ENCODE results near the gene REXO4. TPM values are rescaled to one million over a fixed set of nuclear protein-coding genes. Genes with fewer than 3 reads are reported as not detected.

REXO4 gene
- total RNA-seq (10 to 100 TPM; 38.7 to 39.0 TPM), polyA plus RNA-seq (10 to 100 TPM; 10.7 to 25.2 TPM)

GRCh38 chr9:133417541-133418461 lies at the start of gene REXO4:
TSS of gene REXO4 (minus strand) at chr9:133418010. CDS start at chr9:133417844, 166 bp downstream.
- H3K27ac Mint-ChIP-seq, result peak within 1 kb of the TSS; percentile 86 to 95 (median 92)
- POLR2A ChIA-PET (ENCODE audit: partially characterized antibody), result interaction anchor here (0.6 to 3.1 kb wide), 7 partner anchors 12 to 62 kb away, joined by 3 to 12 read pairs (median 5); partner anchors contain the start of genes CACFD1, SLC2A6, STKLD1 and SURF1
- Histone ChIP-seq H3K36me3 (ENCODE audit: insufficient read depth, low read length) (peaks cover 16% of the 10 kb centered on the region), H3K9me3 (ENCODE audit: control insufficient read depth in 1 of 2, low read length in 2 of 2) (no peaks in the 10 kb centered on the region), H3K27me3 (ENCODE audit: insufficient read depth, low read length) (no peaks in the 10 kb centered on the region), H3K4me1 (ENCODE audit: insufficient read depth, low read length) (peaks cover 24% of the 10 kb centered on the region), H3K4me3 (ENCODE audit: low read length in 2 of 2) (peak within 1 kb of the TSS; percentile 80 to 93), H3K27ac (ENCODE audit: low read depth, low read length) (peak within 1 kb of the TSS; percentile 76)
- H3K27me3 Mint-ChIP-seq, result no peaks in the 10 kb centered on the region
- H3K36me3 Mint-ChIP-seq, result peaks cover 21 to 36% of the 10 kb centered on the region in 2 donors
- peaks cover 28 to 76% (median 53%) of the 10 kb centered on the region in 4 donors for H3K4me1 Mint-ChIP-seq
- peak; percentile 83 to 87 (median 84) for DNase-seq
- CTCF ChIA-PET (ENCODE audit: partially characterized antibody), result interaction anchor here (1.5 kb wide), 1 partner anchor 74 kb away, joined by 4 read pairs; no protein-coding TSS in a partner anchor
- intact Hi-C loops (cut with micrococcal nuclease), result loop anchor here (1.0 to 2.0 kb wide), 4 partner anchors 42 to 82 kb away; partner anchors contain the start of genes CACFD1, SLC2A6, STKLD1 and SURF4
- H3K9me3 Mint-ChIP-seq, result peaks cover 0 to 2% (median 0%) of the 10 kb centered on the region in 8 donors
- peak within 1 kb of the TSS; percentile 88 to 93 (median 92) for H3K4me3 Mint-ChIP-seq

GRCh38 chr9:133467101-133467500 lies 49.3 kb upstream of the REXO4 start:
- H3K4me3 ChIP-seq (ENCODE audit: low read length in 2 of 2), result no peak overlapping the region
- no peaks in the 10 kb centered on the region for H3K9me3 Mint-ChIP-seq
- H3K27ac ChIP-seq (ENCODE audit: low read depth, low read length), result no peak overlapping the region
- no peak overlapping the region for H3K27ac Mint-ChIP-seq
- H3K4me3 Mint-ChIP-seq, result no peak overlapping the region
- no peaks in the 10 kb centered on the region for H3K4me1 ChIP-seq (ENCODE audit: insufficient read depth, low read length)
- H3K27me3 Mint-ChIP-seq, result no peaks in the 10 kb centered on the region
- H3K4me1 Mint-ChIP-seq, result no peaks in the 10 kb centered on the region
- no peaks in the 10 kb centered on the region for H3K27me3 ChIP-seq (ENCODE audit: insufficient read depth, low read length)
- no peaks in the 10 kb centered on the region for H3K36me3 ChIP-seq (ENCODE audit: insufficient read depth, low read length)
- no peak for DNase-seq
- intact Hi-C loops (cut with micrococcal nuclease), result no loop called here
- no peaks in the 10 kb centered on the region for H3K36me3 Mint-ChIP-seq
- no peaks in the 10 kb centered on the region for H3K9me3 ChIP-seq (ENCODE audit: control insufficient read depth in 1 of 2, low read length in 2 of 2)
- ChIA-PET POLR2A (ENCODE audit: partially characterized antibody) (no interaction called here), CTCF (ENCODE audit: partially characterized antibody) (interaction anchor here (0.6 kb wide), 1 partner anchor 496 kb away, joined by 3 read pairs; no protein-coding TSS in a partner anchor)

- POLR2A ChIA-PET (ENCODE audit: partially characterized antibody), result interaction anchor here (1.1 kb wide), 1 partner anchor 13 kb away, joined by 4 read pairs; the partner anchor contains the start of gene SLC2A6
Measured at GRCh38 chr9:133465984-133466383, 48.2 kb upstream of the REXO4 start.

GRCh38 chr9:133464638-133465037 lies 46.8 kb upstream of the REXO4 start:
- Mint-ChIP-seq H3K4me3 (no peak overlapping the region), H3K27me3 (no peaks in the 10 kb centered on the region), H3K36me3 (peaks cover 0 to 4% of the 10 kb centered on the region in 2 donors), H3K4me1 (peaks cover 0 to 10% (median 2%) of the 10 kb centered on the region in 4 donors), H3K9me3 (no peaks in the 10 kb centered on the region), H3K27ac (no peak overlapping the region)
- H3K9me3 ChIP-seq (ENCODE audit: control insufficient read depth in 1 of 2, low read length in 2 of 2), result no peaks in the 10 kb centered on the region
- CTCF ChIA-PET (ENCODE audit: partially characterized antibody), result no interaction called here
- H3K4me1 ChIP-seq (ENCODE audit: insufficient read depth, low read length), result no peaks in the 10 kb centered on the region
- intact Hi-C loops (cut with micrococcal nuclease), result no loop called here
- no peaks in the 10 kb centered on the region for H3K27me3 ChIP-seq (ENCODE audit: insufficient read depth, low read length)
- POLR2A ChIA-PET (ENCODE audit: partially characterized antibody), result no interaction called here
- no peak overlapping the region for H3K27ac ChIP-seq (ENCODE audit: low read depth, low read length)
- no peak overlapping the region for H3K4me3 ChIP-seq (ENCODE audit: low read length in 2 of 2)
- peak in 1 of 5 donors; percentile 16 for DNase-seq
- no peaks in the 10 kb centered on the region for H3K36me3 ChIP-seq (ENCODE audit: insufficient read depth, low read length)

More at GRCh38 chr9:133465984-133466383, 48.2 kb upstream of the REXO4 start:
- Histone ChIP-seq H3K4me1 (ENCODE audit: insufficient read depth, low read length) (no peaks in the 10 kb centered on the region), H3K9me3 (ENCODE audit: control insufficient read depth in 1 of 2, low read length in 2 of 2) (no peaks in the 10 kb centered on the region), H3K27me3 (ENCODE audit: insufficient read depth, low read length) (no peaks in the 10 kb centered on the region), H3K36me3 (ENCODE audit: insufficient read depth, low read length) (no peaks in the 10 kb centered on the region), H3K27ac (ENCODE audit: low read depth, low read length) (no peak overlapping the region), H3K4me3 (ENCODE audit: low read length in 2 of 2) (no peak overlapping the region)
- DNase-seq, result no peak
- no peak overlapping the region for H3K27ac Mint-ChIP-seq
- intact Hi-C loops (cut with micrococcal nuclease), result no loop called here
- no peaks in the 10 kb centered on the region for H3K9me3 Mint-ChIP-seq
- CTCF ChIA-PET (ENCODE audit: partially characterized antibody), result no interaction called here
- no peaks in the 10 kb centered on the region for H3K4me1 Mint-ChIP-seq
- no peaks in the 10 kb centered on the region for H3K36me3 Mint-ChIP-seq
- H3K27me3 Mint-ChIP-seq, result no peaks in the 10 kb centered on the region
- no peak overlapping the region for H3K4me3 Mint-ChIP-seq

- CTCF ChIA-PET (ENCODE audit: partially characterized antibody), result no interaction called here
- Histone ChIP-seq H3K9me3 (ENCODE audit: control insufficient read depth in 1 of 2, low read length in 2 of 2) (no peaks in the 10 kb centered on the region), H3K4me3 (ENCODE audit: low read length in 2 of 2) (no peak overlapping the region), H3K27me3 (ENCODE audit: insufficient read depth, low read length) (no peaks in the 10 kb centered on the region), H3K27ac (ENCODE audit: low read depth, low read length) (no peak overlapping the region), H3K36me3 (ENCODE audit: insufficient read depth, low read length) (no peaks in the 10 kb centered on the region), H3K4me1 (ENCODE audit: insufficient read depth, low read length) (peaks cover 4% of the 10 kb centered on the region)
- Mint-ChIP-seq H3K4me1 (peaks cover 2 to 16% (median 3%) of the 10 kb centered on the region in 4 donors), H3K4me3 (peak overlapping the region in 1 of 8 donors; percentile 6), H3K36me3 (peaks cover 0 to 4% of the 10 kb centered on the region in 2 donors), H3K27me3 (no peaks in the 10 kb centered on the region), H3K9me3 (no peaks in the 10 kb centered on the region), H3K27ac (no peak overlapping the region)
- peak in 1 of 5 donors; percentile 27 for DNase-seq
- POLR2A ChIA-PET (ENCODE audit: partially characterized antibody), result no interaction called here
- intact Hi-C loops (cut with micrococcal nuclease), result no loop called here
Measured at GRCh38 chr9:133463864-133464615, 46.2 kb upstream of the REXO4 start.

GRCh38 chr9:133463234-133463863 lies 45.5 kb upstream of the REXO4 start:
- H3K4me3 Mint-ChIP-seq, result peak overlapping the region in 1 of 8 donors; percentile 25
- no peaks in the 10 kb centered on the region for H3K27me3 Mint-ChIP-seq
- ChIA-PET CTCF (ENCODE audit: partially characterized antibody) (no interaction called here), POLR2A (ENCODE audit: partially characterized antibody) (no interaction called here)
- H3K9me3 Mint-ChIP-seq, result no peaks in the 10 kb centered on the region
- DNase-seq, result peak in 1 of 5 donors; percentile 30
- H3K4me1 Mint-ChIP-seq, result peaks cover 2 to 21% (median 6%) of the 10 kb centered on the region in 4 donors
- peaks cover 0 to 4% of the 10 kb centered on the region in 2 donors for H3K36me3 Mint-ChIP-seq
- peak overlapping the region in 2 of 7 donors; percentile 23 to 49 for H3K27ac Mint-ChIP-seq
- Histone ChIP-seq H3K4me3 (ENCODE audit: low read length in 2 of 2) (no peak overlapping the region), H3K4me1 (ENCODE audit: insufficient read depth, low read length) (peaks cover 10% of the 10 kb centered on the region), H3K27ac (ENCODE audit: low read depth, low read length) (no peak overlapping the region), H3K27me3 (ENCODE audit: insufficient read depth, low read length) (no peaks in the 10 kb centered on the region), H3K36me3 (ENCODE audit: insufficient read depth, low read length) (no peaks in the 10 kb centered on the region), H3K9me3 (ENCODE audit: control insufficient read depth in 1 of 2, low read length in 2 of 2) (no peaks in the 10 kb centered on the region)
- intact Hi-C loops (cut with micrococcal nuclease), result no loop called here
